ENCODE data around the gene PLEKHM3. TPM values are rescaled to one million over a fixed set of nuclear protein-coding genes. Genes with fewer than 3 reads are reported as not detected.
A peak's percentile ranks its signal among the peaks of the same experiment; 100 is the strongest.
"Not testable (repeated sequence)": the region's sequence is repeated elsewhere in the genome, so short reads cannot be mapped to it uniquely, and the experiment has no call there.

Gene PLEKHM3
- total and polyA plus RNA-seq, 4 experiments from 2014 or later = 2.9 to 16.1 (median 9.3) TPM

GRCh38 chr2:208020253-208020652 is 5.1 kb downstream of the PLEKHM3 start:
- Histone ChIP-seq H3K9me3 (ENCODE audit: control insufficient read depth in 1 of 2, low read length in 2 of 2) (no peaks in the 10 kb centered on the region), H3K4me1 (ENCODE audit: insufficient read depth, low read length) (peaks cover 14% of the 10 kb centered on the region), H3K27ac (ENCODE audit: low read depth, low read length) (no peak overlapping the region), H3K27me3 (ENCODE audit: insufficient read depth, low read length) (no peaks in the 10 kb centered on the region), H3K4me3 (ENCODE audit: low read length in 2 of 2) (no peak overlapping the region), H3K36me3 (ENCODE audit: insufficient read depth, low read length) (no peaks in the 10 kb centered on the region)
- CTCF ChIA-PET (ENCODE audit: partially characterized antibody) = interaction anchor here (0.8 kb wide), 1 partner anchor 20 kb away, joined by 4 read pairs; no protein-coding TSS in a partner anchor
- POLR2A ChIA-PET (ENCODE audit: partially characterized antibody) = no interaction called here
- Mint-ChIP-seq H3K4me3 (no peak overlapping the region), H3K4me1 (peaks cover 31 to 48% (median 39%) of the 10 kb centered on the region in 4 donors), H3K27ac (no peak overlapping the region), H3K9me3 (no peaks in the 10 kb centered on the region), H3K27me3 (no peaks in the 10 kb centered on the region), H3K36me3 (peaks cover 15 to 22% of the 10 kb centered on the region in 2 donors)
- intact Hi-C loops (cut with micrococcal nuclease) = no loop called here
- no peak for DNase-seq

- CTCF ChIA-PET (ENCODE audit: partially characterized antibody) = interaction anchor here (0.9 to 2.3 kb wide), 3 partner anchors 14 to 518 kb away, joined by 3 to 7 read pairs (median 3); no protein-coding TSS in a partner anchor
- peak overlapping the region in 4 of 7 donors; percentile 13 to 78 (median 44) for H3K27ac Mint-ChIP-seq
Measured at GRCh38 chr2:208018124-208018712, 7.1 kb downstream of the PLEKHM3 start.

GRCh38 chr2:208017721-208018120 is 7.6 kb downstream of the PLEKHM3 start:
- peaks cover 28 to 57% (median 39%) of the 10 kb centered on the region in 4 donors for H3K4me1 Mint-ChIP-seq
- no peak for DNase-seq
- H3K9me3 ChIP-seq (ENCODE audit: control insufficient read depth in 1 of 2, low read length in 2 of 2) = no peaks in the 10 kb centered on the region
- no peak overlapping the region for H3K4me3 ChIP-seq (ENCODE audit: low read length in 2 of 2)
- no peak overlapping the region for H3K27ac ChIP-seq (ENCODE audit: low read depth, low read length)
- H3K36me3 Mint-ChIP-seq = peaks cover 17 to 23% of the 10 kb centered on the region in 2 donors
- POLR2A ChIA-PET (ENCODE audit: partially characterized antibody) = no interaction called here
- intact Hi-C loops (cut with micrococcal nuclease) = no loop called here
- CTCF ChIA-PET (ENCODE audit: partially characterized antibody) = interaction anchor here (1.1 to 2.3 kb wide), 2 partner anchors 23 to 517 kb away, joined by 3 to 7 read pairs; no protein-coding TSS in a partner anchor
- peak overlapping the region in 4 of 7 donors; percentile 10 to 63 (median 28) for H3K27ac Mint-ChIP-seq
- no peaks in the 10 kb centered on the region for H3K27me3 Mint-ChIP-seq
- H3K36me3 ChIP-seq (ENCODE audit: insufficient read depth, low read length) = no peaks in the 10 kb centered on the region
- H3K4me1 ChIP-seq (ENCODE audit: insufficient read depth, low read length) = peaks cover 14% of the 10 kb centered on the region
- no peaks in the 10 kb centered on the region for H3K27me3 ChIP-seq (ENCODE audit: insufficient read depth, low read length)
- H3K9me3 Mint-ChIP-seq = no peaks in the 10 kb centered on the region
- peak overlapping the region in 2 of 8 donors; percentile 13 to 44 for H3K4me3 Mint-ChIP-seq

More at GRCh38 chr2:208018124-208018712, 7.1 kb downstream of the PLEKHM3 start:
- intact Hi-C loops (cut with micrococcal nuclease); H3K9me3 ChIP-seq (ENCODE audit: control insufficient read depth in 1 of 2, low read length in 2 of 2); H3K9me3 Mint-ChIP-seq; H3K27ac ChIP-seq (ENCODE audit: low read depth, low read length); H3K4me3 ChIP-seq (ENCODE audit: low read length in 2 of 2); H3K27me3 Mint-ChIP-seq; DNase-seq; H3K27me3 ChIP-seq (ENCODE audit: insufficient read depth, low read length); POLR2A ChIA-PET (ENCODE audit: partially characterized antibody); H3K36me3 ChIP-seq (ENCODE audit: insufficient read depth, low read length): not testable (repeated sequence)
- H3K4me1 ChIP-seq (ENCODE audit: insufficient read depth, low read length) = peaks cover 14% of the 10 kb centered on the region
- H3K4me3 Mint-ChIP-seq = peak overlapping the region in 4 of 8 donors; percentile 1 to 32 (median 14)
- peaks cover 30 to 52% (median 40%) of the 10 kb centered on the region in 4 donors for H3K4me1 Mint-ChIP-seq
- H3K36me3 Mint-ChIP-seq = peaks cover 17 to 22% of the 10 kb centered on the region in 2 donors

DNA sequence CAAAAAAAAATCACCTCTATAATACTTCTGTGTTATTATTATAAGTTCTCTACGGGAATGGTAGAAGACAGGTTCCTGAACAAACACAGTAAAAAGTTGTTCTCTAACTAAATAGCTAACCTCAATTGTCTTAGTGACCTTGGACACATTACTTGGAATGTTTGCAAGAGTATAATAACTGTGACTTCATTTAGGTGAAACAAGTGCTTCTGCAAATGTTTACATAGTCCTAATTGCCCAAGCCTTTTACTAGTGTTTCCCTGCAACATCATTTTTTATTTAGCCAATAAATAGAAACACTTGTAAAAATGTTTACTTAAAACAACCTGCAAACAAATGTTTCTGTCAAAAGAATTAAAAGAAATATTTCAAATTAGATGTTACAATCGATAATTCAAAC is 9.9 kb downstream of the PLEKHM3 start:
- ChIA-PET CTCF (ENCODE audit: partially characterized antibody) (no interaction called here), POLR2A (ENCODE audit: partially characterized antibody) (no interaction called here)
- no peak overlapping the region for H3K27ac Mint-ChIP-seq
- no peaks in the 10 kb centered on the region for H3K27me3 Mint-ChIP-seq
- Histone ChIP-seq H3K4me1 (ENCODE audit: insufficient read depth, low read length) (peaks cover 14% of the 10 kb centered on the region), H3K4me3 (ENCODE audit: low read length in 2 of 2) (no peak overlapping the region), H3K9me3 (ENCODE audit: control insufficient read depth in 1 of 2, low read length in 2 of 2) (no peaks in the 10 kb centered on the region), H3K27ac (ENCODE audit: low read depth, low read length) (no peak overlapping the region), H3K36me3 (ENCODE audit: insufficient read depth, low read length) (no peaks in the 10 kb centered on the region), H3K27me3 (ENCODE audit: insufficient read depth, low read length) (no peaks in the 10 kb centered on the region)
- peaks cover 16 to 29% of the 10 kb centered on the region in 2 donors for H3K36me3 Mint-ChIP-seq
- peaks cover 30 to 65% (median 36%) of the 10 kb centered on the region in 4 donors for H3K4me1 Mint-ChIP-seq
- intact Hi-C loops (cut with micrococcal nuclease) = no loop called here
- H3K9me3 Mint-ChIP-seq = no peaks in the 10 kb centered on the region
- no peak overlapping the region for H3K4me3 Mint-ChIP-seq
- no peak for DNase-seq

- no peak overlapping the region for H3K4me3 ChIP-seq (ENCODE audit: low read length in 2 of 2)
- H3K4me1 Mint-ChIP-seq = peaks cover 32 to 61% (median 41%) of the 10 kb centered on the region in 4 donors
- POLR2A ChIA-PET (ENCODE audit: partially characterized antibody) = no interaction called here
- H3K36me3 Mint-ChIP-seq = peaks cover 13 to 17% of the 10 kb centered on the region in 2 donors
- H3K9me3 Mint-ChIP-seq = no peaks in the 10 kb centered on the region
- no peaks in the 10 kb centered on the region for H3K36me3 ChIP-seq (ENCODE audit: insufficient read depth, low read length)
- CTCF ChIA-PET (ENCODE audit: partially characterized antibody) = no interaction called here
- H3K4me3 Mint-ChIP-seq = peak overlapping the region in 1 of 8 donors; percentile 27
- DNase-seq = no peak
- no peaks in the 10 kb centered on the region for H3K27me3 ChIP-seq (ENCODE audit: insufficient read depth, low read length)
- H3K27ac Mint-ChIP-seq = peak overlapping the region in 4 of 7 donors; percentile 32 to 79 (median 58)
- intact Hi-C loops (cut with micrococcal nuclease) = no loop called here
- peaks cover 14% of the 10 kb centered on the region for H3K4me1 ChIP-seq (ENCODE audit: insufficient read depth, low read length)
- H3K9me3 ChIP-seq (ENCODE audit: control insufficient read depth in 1 of 2, low read length in 2 of 2) = no peaks in the 10 kb centered on the region
- no peak overlapping the region for H3K27ac ChIP-seq (ENCODE audit: low read depth, low read length)
- H3K27me3 Mint-ChIP-seq = no peaks in the 10 kb centered on the region
Measured at GRCh38 chr2:208013285-208014178, 11.8 kb downstream of the PLEKHM3 start.

GRCh38 chr2:208012449-208012848 is 12.9 kb downstream of the PLEKHM3 start:
- Mint-ChIP-seq H3K9me3 (no peaks in the 10 kb centered on the region), H3K36me3 (peaks cover 7 to 10% of the 10 kb centered on the region in 2 donors), H3K27me3 (no peaks in the 10 kb centered on the region), H3K4me3 (no peak overlapping the region), H3K27ac (no peak overlapping the region), H3K4me1 (peaks cover 24 to 52% (median 33%) of the 10 kb centered on the region in 4 donors)
- H3K9me3 ChIP-seq (ENCODE audit: control insufficient read depth in 1 of 2, low read length in 2 of 2) = no peaks in the 10 kb centered on the region
- peaks cover 9% of the 10 kb centered on the region for H3K4me1 ChIP-seq (ENCODE audit: insufficient read depth, low read length)
- ChIA-PET CTCF (ENCODE audit: partially characterized antibody) (interaction anchor here (1.2 kb wide), 1 partner anchor 18 kb away, joined by 3 read pairs; no protein-coding TSS in a partner anchor), POLR2A (ENCODE audit: partially characterized antibody) (no interaction called here)
- no peaks in the 10 kb centered on the region for H3K36me3 ChIP-seq (ENCODE audit: insufficient read depth, low read length)
- intact Hi-C loops (cut with micrococcal nuclease) = no loop called here
- no peak overlapping the region for H3K27ac ChIP-seq (ENCODE audit: low read depth, low read length)
- no peaks in the 10 kb centered on the region for H3K27me3 ChIP-seq (ENCODE audit: insufficient read depth, low read length)
- DNase-seq = no peak
- no peak overlapping the region for H3K4me3 ChIP-seq (ENCODE audit: low read length in 2 of 2)

GRCh38 chr2:208010506-208010905 is 14.8 kb downstream of the PLEKHM3 start:
- ChIA-PET CTCF (ENCODE audit: partially characterized antibody) (interaction anchor here (2.7 kb wide), 1 partner anchor 30 kb away, joined by 7 read pairs; no protein-coding TSS in a partner anchor), POLR2A (ENCODE audit: partially characterized antibody) (no interaction called here)
- no peaks in the 10 kb centered on the region for H3K9me3 ChIP-seq (ENCODE audit: control insufficient read depth in 1 of 2, low read length in 2 of 2)
- Mint-ChIP-seq H3K4me1 (peaks cover 22 to 53% (median 33%) of the 10 kb centered on the region in 4 donors), H3K4me3 (peak overlapping the region in 1 of 8 donors; percentile 13), H3K9me3 (no peaks in the 10 kb centered on the region), H3K27ac (peak overlapping the region in 1 of 7 donors; percentile 15), H3K36me3 (peaks cover 7 to 11% of the 10 kb centered on the region in 2 donors), H3K27me3 (no peaks in the 10 kb centered on the region)
- DNase-seq = no peak
- intact Hi-C loops (cut with micrococcal nuclease) = no loop called here
- no peak overlapping the region for H3K4me3 ChIP-seq (ENCODE audit: low read length in 2 of 2)
- peaks cover 6% of the 10 kb centered on the region for H3K4me1 ChIP-seq (ENCODE audit: insufficient read depth, low read length)
- no peaks in the 10 kb centered on the region for H3K36me3 ChIP-seq (ENCODE audit: insufficient read depth, low read length)
- no peak overlapping the region for H3K27ac ChIP-seq (ENCODE audit: low read depth, low read length)
- H3K27me3 ChIP-seq (ENCODE audit: insufficient read depth, low read length) = no peaks in the 10 kb centered on the region

Data from CD4-positive, alpha-beta memory T cell (primary cell).